Nephron (organoid): ENCODE results near the gene HOXB6.

Experiments
- H3K27ac Mint-ChIP-seq, 3 experiments: 2 replicates each; pipeline ENCODE4 v1.8.0; 2020; ENCODE audit warnings: mixed read lengths in 3 of 3, mild to moderate bottlenecking in 2 of 3, moderate library complexity in 1 of 3
- H3K27me3 Mint-ChIP-seq: 2 replicates; pipeline ENCODE4 v1.8.0; 2021; ENCODE audit warnings: low read depth, mild to moderate bottlenecking, moderate library complexity, mixed read lengths
- H3K36me3 Mint-ChIP-seq: 2 replicates; pipeline ENCODE4 v1.8.0; 2020; ENCODE audit warnings: low read depth, mixed read lengths
- H3K4me1 Mint-ChIP-seq: 2 replicates; pipeline ENCODE4 v1.8.0; 2020; ENCODE audit warnings: mixed read lengths
- H3K4me3 Mint-ChIP-seq, 3 experiments: 2 replicates each; pipeline ENCODE4 v1.8.0; 2020; ENCODE audit warnings: mild to moderate bottlenecking in 3 of 3, mixed read lengths in 3 of 3, moderate library complexity in 2 of 3
- H3K9me3 Mint-ChIP-seq: 2 replicates; pipeline ENCODE4 v1.8.0; 2020; ENCODE audit warnings: mixed read lengths
- TF ChIP-seq, protein P1 (sequence below), 3 experiments: fragments of 200-600 bp; sonication (generic); IDR thresholded peaks; one replicate each; pipeline ENCODE4 v1.5.0; 2021; ENCODE audit warnings: antibody characterized with exemption in 3 of 3; ENCODE audit not compliant: unreplicated experiment in 3 of 3

The HOXB6 gene

DNA sequence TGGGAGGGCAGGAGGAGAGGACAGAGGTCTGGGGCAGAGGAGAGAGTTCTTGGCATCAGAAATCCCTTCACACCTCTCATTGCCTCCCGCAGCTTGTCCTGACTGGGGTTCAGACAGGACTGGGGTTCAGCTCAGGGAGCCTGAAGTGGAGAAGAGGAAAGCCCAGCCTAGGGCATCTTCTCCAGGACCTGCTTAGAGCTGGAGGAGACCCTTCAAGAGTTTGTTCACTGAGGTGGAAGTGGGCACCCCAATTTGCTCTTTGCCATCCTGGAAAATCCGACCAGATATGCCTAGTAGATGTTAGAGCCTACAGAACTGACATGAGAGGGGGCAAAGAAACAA, 16.7 kb downstream of the HOXB6 start:
- H3K36me3 Mint-ChIP-seq: peaks cover 53% of the 10 kb centered on the region
- H3K9me3 Mint-ChIP-seq: no peaks in the 10 kb centered on the region
- peak overlapping the region; percentile 84 to 98 (median 91) for H3K4me3 Mint-ChIP-seq
- TF ChIP-seq, protein P1, sequence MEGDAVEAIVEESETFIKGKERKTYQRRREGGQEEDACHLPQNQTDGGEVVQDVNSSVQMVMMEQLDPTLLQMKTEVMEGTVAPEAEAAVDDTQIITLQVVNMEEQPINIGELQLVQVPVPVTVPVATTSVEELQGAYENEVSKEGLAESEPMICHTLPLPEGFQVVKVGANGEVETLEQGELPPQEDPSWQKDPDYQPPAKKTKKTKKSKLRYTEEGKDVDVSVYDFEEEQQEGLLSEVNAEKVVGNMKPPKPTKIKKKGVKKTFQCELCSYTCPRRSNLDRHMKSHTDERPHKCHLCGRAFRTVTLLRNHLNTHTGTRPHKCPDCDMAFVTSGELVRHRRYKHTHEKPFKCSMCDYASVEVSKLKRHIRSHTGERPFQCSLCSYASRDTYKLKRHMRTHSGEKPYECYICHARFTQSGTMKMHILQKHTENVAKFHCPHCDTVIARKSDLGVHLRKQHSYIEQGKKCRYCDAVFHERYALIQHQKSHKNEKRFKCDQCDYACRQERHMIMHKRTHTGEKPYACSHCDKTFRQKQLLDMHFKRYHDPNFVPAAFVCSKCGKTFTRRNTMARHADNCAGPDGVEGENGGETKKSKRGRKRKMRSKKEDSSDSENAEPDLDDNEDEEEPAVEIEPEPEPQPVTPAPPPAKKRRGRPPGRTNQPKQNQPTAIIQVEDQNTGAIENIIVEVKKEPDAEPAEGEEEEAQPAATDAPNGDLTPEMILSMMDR (IDR thresholded peaks at IDR 0.05; ENCODE audit: unreplicated experiment in 3 of 3): no peak
- H3K4me1 Mint-ChIP-seq: peaks cover 92% of the 10 kb centered on the region
- peak overlapping the region in 1 of 3 experiments; percentile 91 for H3K27ac Mint-ChIP-seq
- peaks cover 88% of the 10 kb centered on the region for H3K27me3 Mint-ChIP-seq

DNA sequence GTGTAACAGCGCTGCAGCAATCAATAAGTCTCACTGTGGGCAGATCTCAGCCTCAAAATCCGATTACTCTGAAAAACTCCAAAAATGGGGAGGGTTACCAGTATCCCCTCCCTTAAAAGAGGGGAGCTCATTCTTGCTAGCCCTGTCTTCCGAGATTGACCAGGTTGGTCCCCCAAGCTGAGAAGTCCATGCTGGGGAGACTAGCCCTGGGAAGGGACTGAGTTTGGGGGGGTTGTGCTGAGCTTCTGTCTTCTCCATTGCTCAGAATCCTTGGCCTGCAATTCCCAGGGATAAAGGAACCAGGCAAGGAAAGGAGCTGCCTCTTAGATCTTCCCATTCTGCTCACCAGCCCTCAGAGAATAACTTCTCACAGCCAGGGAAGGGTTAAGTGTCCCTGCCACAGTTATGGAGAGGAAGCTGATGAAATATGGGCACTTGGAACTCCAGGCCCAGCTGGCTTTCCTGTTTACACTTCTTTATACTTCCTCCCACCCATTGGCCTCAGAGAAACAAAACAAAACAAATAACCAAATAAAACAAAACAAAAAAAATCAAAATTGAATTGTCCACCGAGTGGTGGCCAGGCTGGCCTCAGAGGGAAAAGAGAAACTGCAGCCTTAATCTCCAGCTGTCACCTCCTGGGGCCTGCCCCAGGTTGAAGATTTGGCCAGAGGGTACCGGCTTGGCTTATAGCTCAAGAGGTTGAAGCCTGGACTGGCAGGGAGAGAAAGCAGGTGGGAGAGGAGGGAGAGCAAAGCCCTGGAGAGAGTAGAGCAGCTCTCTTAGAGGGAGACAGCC, 17.3 kb downstream of the HOXB6 start:
- H3K36me3 Mint-ChIP-seq: peaks cover 53% of the 10 kb centered on the region
- peaks cover 88% of the 10 kb centered on the region for H3K27me3 Mint-ChIP-seq
- H3K4me1 Mint-ChIP-seq: peaks cover 92% of the 10 kb centered on the region
- H3K27ac Mint-ChIP-seq: peak overlapping the region in 1 of 3 experiments; percentile 91
- H3K9me3 Mint-ChIP-seq: no peaks in the 10 kb centered on the region
- H3K4me3 Mint-ChIP-seq: peak overlapping the region; percentile 84 to 98 (median 91)
- TF ChIP-seq, protein P1 (IDR thresholded peaks at IDR 0.05; ENCODE audit: unreplicated experiment in 3 of 3): no peak

DNA sequence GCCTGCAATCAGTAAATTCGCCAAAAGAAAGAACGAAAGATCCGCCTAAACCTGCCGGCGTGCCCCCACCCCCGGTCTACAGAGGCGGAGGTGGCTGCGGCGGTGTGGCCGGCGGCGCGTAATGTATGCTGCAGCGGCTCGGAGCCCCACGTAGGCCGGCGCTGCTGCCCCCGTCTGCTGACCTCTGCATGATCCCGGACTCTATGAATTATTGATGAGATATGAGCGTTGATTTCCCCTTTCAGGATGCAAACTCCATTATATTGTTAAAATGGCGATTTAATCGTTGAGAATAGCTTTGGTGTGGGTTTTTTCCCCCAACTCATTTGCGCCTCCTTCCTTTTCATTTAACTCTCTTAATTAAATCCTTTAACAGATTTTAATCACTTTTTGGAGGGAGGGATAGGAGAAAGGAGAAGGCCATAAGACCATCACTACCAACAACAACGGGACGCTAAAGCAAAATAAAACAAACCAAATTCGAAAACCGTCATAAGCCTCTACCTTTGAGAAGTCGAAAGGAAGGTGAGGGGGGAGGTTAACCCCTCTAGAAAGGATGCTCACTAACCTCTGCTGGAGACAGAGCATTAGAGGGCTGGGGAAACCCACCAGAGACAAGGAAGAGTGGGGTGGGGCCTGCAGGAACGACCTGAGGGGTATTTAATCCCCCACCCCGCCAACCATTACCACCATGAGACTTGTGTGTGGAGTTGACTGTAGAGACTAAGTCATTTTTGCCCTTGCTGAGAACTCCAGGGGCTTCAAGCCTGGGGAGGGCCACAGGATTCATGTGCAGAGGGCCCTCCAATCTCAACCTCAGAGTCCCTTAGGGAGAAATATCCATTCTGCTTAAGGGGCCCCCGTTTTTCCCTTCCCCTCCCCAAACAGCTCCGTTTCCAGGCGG, 18.2 kb downstream of the HOXB6 start:
- Mint-ChIP-seq H3K27me3 (peaks cover 86% of the 10 kb centered on the region), H3K36me3 (peaks cover 49% of the 10 kb centered on the region), H3K9me3 (no peaks in the 10 kb centered on the region), H3K4me3 (peak overlapping the region; percentile 84 to 98 (median 91)), H3K27ac (peak overlapping the region in 1 of 3 experiments; percentile 91), H3K4me1 (peaks cover 91% of the 10 kb centered on the region)
- TF ChIP-seq, protein P1 (IDR thresholded peaks at IDR 0.05; ENCODE audit: unreplicated experiment in 3 of 3): no peak

DNA sequence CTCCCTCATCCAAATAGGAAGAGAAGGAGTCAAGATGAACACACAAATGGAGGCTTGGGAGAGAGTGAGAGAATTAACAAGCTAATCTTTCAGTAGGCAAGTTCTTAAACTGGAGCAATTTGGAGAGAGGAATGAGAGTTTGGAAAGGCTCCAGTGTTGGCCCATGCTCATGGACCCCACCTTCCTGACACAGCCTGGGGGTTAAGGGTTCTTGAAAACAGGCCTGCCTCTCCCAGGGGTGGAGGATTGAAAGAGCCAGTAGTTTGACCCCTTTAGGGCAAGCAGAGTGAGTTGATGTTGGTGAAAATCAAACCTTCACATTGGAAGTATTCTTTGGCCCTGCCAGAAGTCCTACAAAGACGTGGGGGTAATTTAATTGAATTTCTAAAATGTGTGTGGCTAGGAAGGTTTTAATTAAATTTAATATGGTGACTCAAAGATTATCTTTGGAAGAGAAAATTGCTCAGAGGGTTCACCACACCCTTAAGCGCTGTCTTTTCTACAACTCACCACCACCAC, 20.5 kb downstream of the HOXB6 start:
- no peaks in the 10 kb centered on the region for H3K9me3 Mint-ChIP-seq
- H3K4me3 Mint-ChIP-seq: peak overlapping the region; percentile 84 to 98 (median 91)
- TF ChIP-seq, protein P1 (IDR thresholded peaks at IDR 0.05; ENCODE audit: unreplicated experiment in 3 of 3): no peak
- peaks cover 90% of the 10 kb centered on the region for H3K4me1 Mint-ChIP-seq
- H3K27me3 Mint-ChIP-seq: peaks cover 87% of the 10 kb centered on the region
- peaks cover 29% of the 10 kb centered on the region for H3K36me3 Mint-ChIP-seq
- H3K27ac Mint-ChIP-seq: peak overlapping the region in 1 of 3 experiments; percentile 91

DNA sequence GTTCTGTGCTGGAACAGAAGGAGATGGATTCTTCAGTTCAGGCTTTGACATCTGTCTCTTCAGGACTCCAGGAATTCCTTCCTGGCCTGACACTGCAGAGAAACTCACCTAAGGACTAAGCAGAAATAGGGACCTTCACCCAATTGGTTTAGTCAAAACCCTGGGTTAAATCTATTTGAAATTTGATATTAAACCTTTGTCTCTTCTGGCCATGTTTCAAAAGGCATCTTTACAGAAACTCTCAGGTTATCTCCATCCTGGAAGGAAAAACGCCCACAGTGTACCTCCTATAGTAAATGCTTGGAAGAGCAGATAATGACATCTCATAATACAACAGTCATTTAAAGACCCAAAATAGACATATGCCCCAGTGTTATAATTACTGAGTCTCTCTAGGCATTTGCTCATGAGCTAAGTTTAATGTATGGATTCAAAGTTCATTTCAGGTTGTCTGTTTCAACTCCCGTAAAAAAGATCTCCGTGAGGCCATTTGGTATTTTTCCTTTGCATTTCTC, 21.0 kb downstream of the HOXB6 start:
- Mint-ChIP-seq H3K27ac (peak overlapping the region in 1 of 3 experiments; percentile 91), H3K27me3 (peaks cover 88% of the 10 kb centered on the region), H3K36me3 (peaks cover 34% of the 10 kb centered on the region), H3K4me1 (peaks cover 93% of the 10 kb centered on the region), H3K9me3 (no peaks in the 10 kb centered on the region), H3K4me3 (peak overlapping the region; percentile 84 to 98 (median 91))
- TF ChIP-seq, protein P1 (IDR thresholded peaks at IDR 0.05; ENCODE audit: unreplicated experiment in 3 of 3): no peak
